ENCODE data around the gene PTPRN2. TPM values are rescaled to one million over a fixed set of nuclear protein-coding genes. Genes with fewer than 3 reads are reported as not detected.

Gene PTPRN2
- total RNA-seq, 1 experiment from 2014 or later, result 2.1 TPM

- Histone ChIP-seq H3K4me3 (replicated peaks in 1 of 2; ENCODE audit: low read depth in 1 of 2, low read length in 2 of 2) (no peak overlapping the region), H3K36me3 (ENCODE audit: control insufficient read depth in 1 of 2, insufficient read depth in 2 of 2, low read length in 2 of 2) (no peaks in the 10 kb centered on the region), H3K79me2 (ENCODE audit: insufficient read depth, low read length) (no peaks in the 10 kb centered on the region), H3K27ac (ENCODE audit: low read depth, low read length) (no peak overlapping the region), H4K20me1 (ENCODE audit: insufficient read depth) (no peaks in the 10 kb centered on the region), H2AFZ (ENCODE audit: low read depth, low read length, poor library complexity, severe bottlenecking) (no peak overlapping the region), H3K9me3 (ENCODE audit: control insufficient read depth in 1 of 2, insufficient read depth in 1 of 2, low read depth in 1 of 2, low read length in 2 of 2) (peaks cover 11 to 20% of the 10 kb centered on the region in 2 experiments; a peak in 2 of 4 replicates), H3K9me2 (ENCODE audit: insufficient read depth) (no peaks in the 10 kb centered on the region), H3K4me2 (ENCODE audit: low read length) (no peak overlapping the region), H3K27me3 (ENCODE audit: insufficient read depth, low read length) (no peaks in the 10 kb centered on the region), H3K4me1 (ENCODE audit: control insufficient read depth in 1 of 2, insufficient read depth in 2 of 2, low read length in 2 of 2) (no peaks in the 10 kb centered on the region), H3K9ac (ENCODE audit: low read length) (no peak overlapping the region)
- intact Hi-C loops (cut with micrococcal nuclease), result no loop called here
- BruUV-seq (replicated peaks), result no TSS peak
- ChIA-PET CTCF (no interaction called here), RAD21 (ENCODE audit: low non-redundant PET in 1 of 2, low total read pairs in 2 of 2, uncharacterized antibody in 2 of 2, unreplicated experiment in 2 of 2) (no interaction called here), POLR2A (no interaction called here)
- ATAC-seq (no peak), DNase-seq (ENCODE audit: low read depth, low spot score) (no peak)
- TF ChIP-seq ZNF274 (IDR thresholded peaks at IDR 0.05; ENCODE audit: low read depth, low read length) (no peak), POLR2AphosphoS5 (IDR thresholded peaks at IDR 0.05; ENCODE audit: low read depth, low read length) (no peak), ELF1 (IDR thresholded peaks at IDR 0.05; ENCODE audit: borderline replicate concordance, low read depth) (no peak)
Observed at GRCh38 chr7:158127241-158127640, 460.4 kb downstream of the PTPRN2 start.

DNA sequence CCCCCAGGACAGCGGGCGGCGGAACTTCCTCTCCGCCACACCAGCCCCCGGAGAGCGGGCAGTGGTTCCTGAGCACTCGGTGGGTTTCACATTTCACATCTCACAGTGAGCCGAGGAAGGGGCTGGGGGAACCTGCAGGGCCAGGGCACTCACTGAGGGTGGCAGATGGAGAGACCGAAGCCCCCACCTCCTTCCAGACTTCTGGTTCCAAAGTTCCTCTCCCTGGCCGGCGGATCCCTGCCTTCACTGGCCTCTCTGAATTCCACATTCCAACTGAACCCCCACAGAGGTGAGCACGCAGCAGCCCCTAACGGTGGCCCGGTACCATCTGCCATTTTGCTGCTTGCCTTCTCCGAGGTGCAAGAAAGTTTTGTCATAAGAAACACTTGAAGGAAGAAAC lies 461.0 kb downstream of the PTPRN2 start:
- no peak overlapping the region for H3K27ac ChIP-seq (ENCODE audit: low read depth, low read length)
- POLR2A ChIA-PET, result no interaction called here
- no peaks in the 10 kb centered on the region for H4K20me1 ChIP-seq (ENCODE audit: insufficient read depth)
- no peak overlapping the region for H3K4me3 ChIP-seq (replicated peaks in 1 of 2; ENCODE audit: low read depth in 1 of 2, low read length in 2 of 2)
- H3K36me3 ChIP-seq (ENCODE audit: control insufficient read depth in 1 of 2, insufficient read depth in 2 of 2, low read length in 2 of 2), result no peaks in the 10 kb centered on the region
- CTCF ChIA-PET, result no interaction called here
- RAD21 ChIA-PET (ENCODE audit: low non-redundant PET in 1 of 2, low total read pairs in 2 of 2, uncharacterized antibody in 2 of 2, unreplicated experiment in 2 of 2), result no interaction called here
- no peak overlapping the region for H2AFZ ChIP-seq (ENCODE audit: low read depth, low read length, poor library complexity, severe bottlenecking)
- H3K4me1 ChIP-seq (ENCODE audit: control insufficient read depth in 1 of 2, insufficient read depth in 2 of 2, low read length in 2 of 2), result no peaks in the 10 kb centered on the region
- BruUV-seq (replicated peaks), result no TSS peak
- H3K9me3 ChIP-seq (ENCODE audit: control insufficient read depth in 1 of 2, insufficient read depth in 1 of 2, low read depth in 1 of 2, low read length in 2 of 2), result peaks cover 11 to 19% of the 10 kb centered on the region in 2 experiments; a peak in 2 of 4 replicates
- TF ChIP-seq POLR2A (IDR thresholded peaks at IDR 0.05; ENCODE audit: borderline replicate concordance, extremely low read depth, insufficient read depth, insufficient read length) (no peak), ATF3 (IDR thresholded peaks at IDR 0.05) (no peak), CEBPB (IDR thresholded peaks at IDR 0.05; ENCODE audit: low read depth) (no peak), RAD21 (IDR thresholded peaks at IDR 0.05; ENCODE audit: low read depth) (no peak), POLR2AphosphoS5 (IDR thresholded peaks at IDR 0.05; ENCODE audit: low read depth, low read length) (no peak)
- TF ChIP-seq, protein P1, sequence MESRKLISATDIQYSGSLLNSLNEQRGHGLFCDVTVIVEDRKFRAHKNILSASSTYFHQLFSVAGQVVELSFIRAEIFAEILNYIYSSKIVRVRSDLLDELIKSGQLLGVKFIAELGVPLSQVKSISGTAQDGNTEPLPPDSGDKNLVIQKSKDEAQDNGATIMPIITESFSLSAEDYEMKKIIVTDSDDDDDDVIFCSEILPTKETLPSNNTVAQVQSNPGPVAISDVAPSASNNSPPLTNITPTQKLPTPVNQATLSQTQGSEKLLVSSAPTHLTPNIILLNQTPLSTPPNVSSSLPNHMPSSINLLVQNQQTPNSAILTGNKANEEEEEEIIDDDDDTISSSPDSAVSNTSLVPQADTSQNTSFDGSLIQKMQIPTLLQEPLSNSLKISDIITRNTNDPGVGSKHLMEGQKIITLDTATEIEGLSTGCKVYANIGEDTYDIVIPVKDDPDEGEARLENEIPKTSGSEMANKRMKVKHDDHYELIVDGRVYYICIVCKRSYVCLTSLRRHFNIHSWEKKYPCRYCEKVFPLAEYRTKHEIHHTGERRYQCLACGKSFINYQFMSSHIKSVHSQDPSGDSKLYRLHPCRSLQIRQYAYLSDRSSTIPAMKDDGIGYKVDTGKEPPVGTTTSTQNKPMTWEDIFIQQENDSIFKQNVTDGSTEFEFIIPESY (IDR thresholded peaks at IDR 0.05; ENCODE audit: extremely low read depth, insufficient replicate concordance, low read length), result no peak
- TF ChIP-seq, protein P2, sequence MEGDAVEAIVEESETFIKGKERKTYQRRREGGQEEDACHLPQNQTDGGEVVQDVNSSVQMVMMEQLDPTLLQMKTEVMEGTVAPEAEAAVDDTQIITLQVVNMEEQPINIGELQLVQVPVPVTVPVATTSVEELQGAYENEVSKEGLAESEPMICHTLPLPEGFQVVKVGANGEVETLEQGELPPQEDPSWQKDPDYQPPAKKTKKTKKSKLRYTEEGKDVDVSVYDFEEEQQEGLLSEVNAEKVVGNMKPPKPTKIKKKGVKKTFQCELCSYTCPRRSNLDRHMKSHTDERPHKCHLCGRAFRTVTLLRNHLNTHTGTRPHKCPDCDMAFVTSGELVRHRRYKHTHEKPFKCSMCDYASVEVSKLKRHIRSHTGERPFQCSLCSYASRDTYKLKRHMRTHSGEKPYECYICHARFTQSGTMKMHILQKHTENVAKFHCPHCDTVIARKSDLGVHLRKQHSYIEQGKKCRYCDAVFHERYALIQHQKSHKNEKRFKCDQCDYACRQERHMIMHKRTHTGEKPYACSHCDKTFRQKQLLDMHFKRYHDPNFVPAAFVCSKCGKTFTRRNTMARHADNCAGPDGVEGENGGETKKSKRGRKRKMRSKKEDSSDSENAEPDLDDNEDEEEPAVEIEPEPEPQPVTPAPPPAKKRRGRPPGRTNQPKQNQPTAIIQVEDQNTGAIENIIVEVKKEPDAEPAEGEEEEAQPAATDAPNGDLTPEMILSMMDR (IDR thresholded peaks at IDR 0.05 in 2 of 3, conservative IDR thresholded peaks at IDR 0.05 in 1 of 3; ENCODE audit: borderline replicate concordance in 1 of 3, insufficient read depth in 1 of 3, low read depth in 2 of 3, low read length in 2 of 3), result no peak
- ATAC-seq (no peak), DNase-seq (ENCODE audit: low read depth, low spot score) (no peak)
- no peak overlapping the region for H3K9ac ChIP-seq (ENCODE audit: low read length)
- no peaks in the 10 kb centered on the region for H3K79me2 ChIP-seq (ENCODE audit: insufficient read depth, low read length)
- H3K27me3 ChIP-seq (ENCODE audit: insufficient read depth, low read length), result no peaks in the 10 kb centered on the region
- no peak overlapping the region for H3K4me2 ChIP-seq (ENCODE audit: low read length)
- intact Hi-C loops (cut with micrococcal nuclease), result no loop called here
- no peaks in the 10 kb centered on the region for H3K9me2 ChIP-seq (ENCODE audit: insufficient read depth)
